DOHH2 (cell line): ENCODE results near the gene EFEMP1.

ENCODE experiments used
- H3F3A ChIP-seq: fragments of 200-600 bp; sonication (generic), shearing (Covaris generic); 2 replicates; pipeline ENCODE4 v1.6.0; 2016; ENCODE audit warnings: antibody characterized with exemption, mild to moderate bottlenecking; ENCODE audit not compliant: control insufficient read depth, insufficient read depth
- H3K27ac ChIP-seq: fragments of 200-600 bp; sonication (generic); 2 replicates; pipeline ENCODE4 v1.5.1; 2014; ENCODE audit warnings: low read depth, mild to moderate bottlenecking, low read length, moderate library complexity
- H3K27me3 ChIP-seq: fragments of 200-600 bp; sonication (generic); 2 replicates; pipeline ENCODE4 v1.6.1; 2014; ENCODE audit warnings: mild to moderate bottlenecking, low read length, mixed read lengths; ENCODE audit not compliant: control insufficient read depth
- H3K36me3 ChIP-seq: fragments of 200-600 bp; sonication (generic); 2 replicates; pipeline ENCODE4 v1.6.1; 2014; ENCODE audit warnings: mild to moderate bottlenecking, low read length, moderate library complexity, mixed read lengths; ENCODE audit not compliant: control insufficient read depth
- H3K4me1 ChIP-seq: fragments of 200-600 bp; sonication (generic); 2 replicates; pipeline ENCODE4 v1.6.1; 2014; ENCODE audit warnings: mild to moderate bottlenecking, low read length, mixed read lengths; ENCODE audit not compliant: control insufficient read depth
- H3K4me2 ChIP-seq: fragments of 200-600 bp; sonication (generic); 2 replicates; pipeline ENCODE4 v1.6.0; 2014; ENCODE audit warnings: mild to moderate bottlenecking, low read length, moderate library complexity
- H3K4me3 ChIP-seq: fragments of 200-600 bp; sonication (generic); 2 replicates; pipeline ENCODE4 v1.5.1; 2014; ENCODE audit warnings: mild to moderate bottlenecking, low read length, mixed read lengths
- H3K79me2 ChIP-seq: fragments of 200-600 bp; sonication (generic); 2 replicates; pipeline ENCODE4 v1.6.1; 2014; ENCODE audit warnings: mild to moderate bottlenecking, low read length, mixed read lengths; ENCODE audit not compliant: control insufficient read depth
- H3K9me2 ChIP-seq: fragments of 200-600 bp; sonication (generic); replicated peaks from 2 replicates; pipeline ENCODE4 v1.6.1; 2014; ENCODE audit warnings: mild to moderate bottlenecking, low read length, mixed read lengths; ENCODE audit not compliant: control insufficient read depth
- H3K9me3 ChIP-seq: fragments of 200-600 bp; sonication (generic); 2 replicates; pipeline ENCODE4 v1.6.1; 2014; ENCODE audit warnings: antibody characterized with exemption, low read length, mixed read lengths; ENCODE audit not compliant: control insufficient read depth, insufficient read depth
- H4K20me1 ChIP-seq: fragments of 200-600 bp; sonication (generic); 2 replicates; pipeline ENCODE4 v1.6.0; 2014; ENCODE audit warnings: low read depth, mild to moderate bottlenecking, antibody characterized with exemption, low read length, moderate library complexity; ENCODE audit not compliant: control insufficient read depth, insufficient read depth
- EZH2phosphoT487 ChIP-seq: fragments of 200-600 bp; sonication (generic); IDR thresholded peaks from 2 replicates; pipeline ENCODE4 v1.6.1; 2017; ENCODE audit warnings: borderline replicate concordance, mild to moderate bottlenecking, antibody characterized with exemption, low read length, moderate library complexity, mixed read lengths
- TF ChIP-seq, protein P1 (sequence below): fragments of 200-600 bp; sonication (generic); IDR thresholded peaks from one replicate; pipeline ENCODE4 v1.5.1; 2014; ENCODE audit warnings: antibody characterized with exemption, mild to moderate bottlenecking, low read depth, low read length; ENCODE audit not compliant: poor library complexity, severe bottlenecking

The EFEMP1 gene

DNA sequence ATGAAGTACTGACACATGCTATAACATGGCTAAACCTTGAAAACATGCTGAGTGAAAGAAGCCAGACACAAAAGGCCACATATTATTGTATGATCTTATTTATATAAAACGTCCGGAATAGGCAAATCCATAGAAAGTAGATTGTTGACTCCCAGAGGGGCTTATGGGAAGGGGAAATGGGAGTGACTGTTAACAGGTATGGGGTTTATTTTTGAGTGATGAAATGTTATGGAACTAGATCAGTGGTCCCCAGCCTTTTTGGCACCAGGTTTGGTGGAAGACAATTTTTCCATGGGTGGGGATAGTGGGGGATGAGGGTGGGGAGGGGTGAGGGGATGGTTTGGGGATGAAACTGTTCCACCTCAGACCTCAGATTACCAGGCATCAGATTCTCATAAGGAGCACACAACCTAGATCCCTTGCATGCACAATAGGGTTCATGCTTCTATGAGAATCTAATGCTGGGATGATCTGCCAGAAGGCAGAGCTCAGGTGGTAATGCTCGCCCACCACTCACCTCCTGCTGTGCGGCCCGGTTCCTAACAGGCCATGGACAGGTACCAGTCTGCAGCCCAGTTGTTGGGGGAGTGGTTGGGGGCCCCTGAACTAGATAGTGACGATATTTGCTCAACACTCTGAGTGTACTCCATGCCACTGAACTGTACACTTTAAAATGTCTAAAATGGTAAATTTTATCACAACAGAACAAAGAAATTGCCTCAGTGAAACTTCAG is 59.1 kb downstream of the EFEMP1 start:
- Histone ChIP-seq H3K9me2 (no peaks in the 10 kb centered on the region), H3K27ac (no peak overlapping the region), H3K79me2 (no peaks in the 10 kb centered on the region), H3K9me3 (no peaks in the 10 kb centered on the region), H3F3A (no peaks in the 10 kb centered on the region), H3K4me3 (no peak overlapping the region), H3K36me3 (no peaks in the 10 kb centered on the region), H3K4me1 (no peaks in the 10 kb centered on the region), H3K27me3 (no peaks in the 10 kb centered on the region), H3K4me2 (no peak overlapping the region), H4K20me1 (no peaks in the 10 kb centered on the region)
- no peak for TF ChIP-seq EZH2phosphoT487
- TF ChIP-seq, protein P1, sequence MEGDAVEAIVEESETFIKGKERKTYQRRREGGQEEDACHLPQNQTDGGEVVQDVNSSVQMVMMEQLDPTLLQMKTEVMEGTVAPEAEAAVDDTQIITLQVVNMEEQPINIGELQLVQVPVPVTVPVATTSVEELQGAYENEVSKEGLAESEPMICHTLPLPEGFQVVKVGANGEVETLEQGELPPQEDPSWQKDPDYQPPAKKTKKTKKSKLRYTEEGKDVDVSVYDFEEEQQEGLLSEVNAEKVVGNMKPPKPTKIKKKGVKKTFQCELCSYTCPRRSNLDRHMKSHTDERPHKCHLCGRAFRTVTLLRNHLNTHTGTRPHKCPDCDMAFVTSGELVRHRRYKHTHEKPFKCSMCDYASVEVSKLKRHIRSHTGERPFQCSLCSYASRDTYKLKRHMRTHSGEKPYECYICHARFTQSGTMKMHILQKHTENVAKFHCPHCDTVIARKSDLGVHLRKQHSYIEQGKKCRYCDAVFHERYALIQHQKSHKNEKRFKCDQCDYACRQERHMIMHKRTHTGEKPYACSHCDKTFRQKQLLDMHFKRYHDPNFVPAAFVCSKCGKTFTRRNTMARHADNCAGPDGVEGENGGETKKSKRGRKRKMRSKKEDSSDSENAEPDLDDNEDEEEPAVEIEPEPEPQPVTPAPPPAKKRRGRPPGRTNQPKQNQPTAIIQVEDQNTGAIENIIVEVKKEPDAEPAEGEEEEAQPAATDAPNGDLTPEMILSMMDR = no peak

GRCh38 chr2:55862673-55863390 is 60.8 kb downstream of the EFEMP1 start:
- H3F3A ChIP-seq = no peaks in the 10 kb centered on the region
- no peak overlapping the region for H3K4me3 ChIP-seq
- no peak overlapping the region for H3K4me2 ChIP-seq
- no peaks in the 10 kb centered on the region for H3K27me3 ChIP-seq
- H3K27ac ChIP-seq = no peak overlapping the region
- H3K9me2 ChIP-seq = no peaks in the 10 kb centered on the region
- no peaks in the 10 kb centered on the region for H4K20me1 ChIP-seq
- H3K9me3 ChIP-seq = no peaks in the 10 kb centered on the region
- no peaks in the 10 kb centered on the region for H3K36me3 ChIP-seq
- H3K79me2 ChIP-seq = no peaks in the 10 kb centered on the region
- no peak for TF ChIP-seq EZH2phosphoT487
- TF ChIP-seq, protein P1 = no peak
- no peaks in the 10 kb centered on the region for H3K4me1 ChIP-seq

DNA sequence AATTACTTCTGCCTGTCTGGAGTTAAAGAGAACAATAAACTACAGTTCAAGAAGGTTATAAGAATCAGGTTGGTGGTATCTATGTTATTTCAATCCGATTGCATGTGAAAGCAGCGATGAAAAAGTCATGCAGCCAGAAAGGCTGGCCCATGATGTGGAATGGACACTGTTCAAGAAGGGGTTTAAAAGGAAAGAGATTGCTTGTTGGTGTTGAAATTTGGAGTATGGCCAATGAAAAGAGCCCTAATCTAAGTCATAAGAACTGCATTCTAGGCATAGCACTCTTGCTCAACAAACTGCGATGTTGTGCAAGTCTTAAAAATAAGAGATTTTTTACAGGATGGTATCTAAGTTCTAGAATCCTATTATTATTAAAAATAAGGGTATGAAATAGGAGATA is 61.3 kb downstream of the EFEMP1 start:
- no peaks in the 10 kb centered on the region for H3K36me3 ChIP-seq
- TF ChIP-seq, protein P1 = no peak
- no peak for TF ChIP-seq EZH2phosphoT487
- H3K79me2 ChIP-seq = no peaks in the 10 kb centered on the region
- no peaks in the 10 kb centered on the region for H4K20me1 ChIP-seq
- no peaks in the 10 kb centered on the region for H3K9me3 ChIP-seq
- no peak overlapping the region for H3K4me3 ChIP-seq
- no peaks in the 10 kb centered on the region for H3K9me2 ChIP-seq
- no peaks in the 10 kb centered on the region for H3K4me1 ChIP-seq
- H3K27me3 ChIP-seq = no peaks in the 10 kb centered on the region
- no peaks in the 10 kb centered on the region for H3F3A ChIP-seq
- no peak overlapping the region for H3K27ac ChIP-seq
- no peak overlapping the region for H3K4me2 ChIP-seq
